NCI-H1436 (cell line): ENCODE data around the gene HSPA9.

ENCODE experiments used
- DNase-seq: peaks from one replicate; lab custom pipeline; 2025; lab: John Stamatoyannopoulos, UW

Gene HSPA9

GRCh38 chr5:138575194-138576015 lies at the start of gene HSPA9:
HSPA9 (minus strand) TSS chr5:138575401; CDS start chr5:138575318, 83 bp downstream.
- DNase-seq: peak; percentile 99

GRCh38 chr5:138623053-138623452 lies 47.9 kb upstream of the HSPA9 start:
- DNase-seq: no peak

- DNase-seq: no peak
Measured at GRCh38 chr5:138622051-138622450, 46.9 kb upstream of the HSPA9 start.

- DNase-seq: no peak
Measured at GRCh38 chr5:138620663-138621224, 45.5 kb upstream of the HSPA9 start.

GRCh38 chr5:138616508-138616907 lies 41.3 kb upstream of the HSPA9 start:
- DNase-seq: no peak

GRCh38 chr5:138615461-138615860 lies 40.3 kb upstream of the HSPA9 start:
- DNase-seq: no peak

- no peak for DNase-seq
Measured at GRCh38 chr5:138611678-138612218, 36.5 kb upstream of the HSPA9 start.

GRCh38 chr5:138610918-138611677 lies 35.9 kb upstream of the HSPA9 start:
- DNase-seq: peak; percentile 18

GRCh38 chr5:138610415-138610917 lies 35.3 kb upstream of the HSPA9 start:
- no peak for DNase-seq

- DNase-seq: no peak
Measured at GRCh38 chr5:138606378-138607064, 31.3 kb upstream of the HSPA9 start.

- DNase-seq: no peak
Measured at GRCh38 chr5:138605254-138605972, 30.2 kb upstream of the HSPA9 start.

GRCh38 chr5:138604176-138604785 lies 29.1 kb upstream of the HSPA9 start:
- DNase-seq: no peak

- DNase-seq: no peak
Measured at GRCh38 chr5:138603249-138603920, 28.2 kb upstream of the HSPA9 start.

GRCh38 chr5:138602371-138603000 lies 27.3 kb upstream of the HSPA9 start:
- no peak for DNase-seq

GRCh38 chr5:138601444-138601843 lies 26.2 kb upstream of the HSPA9 start:
- DNase-seq: no peak

- DNase-seq: no peak
Measured at GRCh38 chr5:138600446-138600845, 25.2 kb upstream of the HSPA9 start.

- no peak for DNase-seq
Measured at GRCh38 chr5:138597661-138598400, 22.6 kb upstream of the HSPA9 start.

- no peak for DNase-seq
Measured at GRCh38 chr5:138596105-138596881, 21.1 kb upstream of the HSPA9 start.
